Stomach (tissue), 9 donors: ENCODE results near the gene KISS1R. TPM values are rescaled to one million over a fixed set of nuclear protein-coding genes. Genes with fewer than 3 reads are reported as not detected.
A peak's percentile ranks its signal among the peaks of the same experiment; 100 is the strongest.

Experiments used
- DNase-seq, 2 donors: peaks; one replicate each; pipeline versions ENCODE4 v3.0.0 to v3.0.0-alpha.2; 2013 to 2019
- H3K27ac ChIP-seq, 5 donors: fragments of 200-600 bp in 4 of 5; sonication (generic) in 4 of 5; one replicate each; pipeline ENCODE4 v1.5.1; 2013 to 2019; ENCODE audit warnings: mild to moderate bottlenecking in 1 of 5, moderate library complexity in 1 of 5
- H3K27me3 ChIP-seq, 3 donors: fragments of 200-600 bp; sonication (generic); one replicate each; pipeline ENCODE4 v1.5.1; 2017 to 2019; ENCODE audit warnings: mixed run types in 1 of 3
- H3K36me3 ChIP-seq, 4 donors: fragments of 200-600 bp; sonication (generic); 1 replicate in 3 of 4; 2 replicates in 1 of 4; pipeline ENCODE4 v1.5.1; 2016 to 2019
- H3K4me1 ChIP-seq, 4 donors: fragments of 200-600 bp; sonication (generic); one replicate each; pipeline ENCODE4 v1.5.1; 2016 to 2019
- H3K4me3 ChIP-seq, 4 donors: fragments of 200-600 bp; sonication (generic) in 3 of 4; one replicate each; pipeline ENCODE4 v1.5.1; 2016 to 2019; ENCODE audit warnings: mild to moderate bottlenecking in 1 of 4
- H3K9me3 ChIP-seq, 4 donors: fragments of 200-600 bp; sonication (generic); one replicate each; pipeline ENCODE4 v1.5.1; 2016 to 2019
- EP300 ChIP-seq: sonication (generic); formaldehyde crosslinking; IDR thresholded peaks from one replicate; pipeline ENCODE4 v1.6.1; 2017; ENCODE audit warnings: antibody characterized with exemption
- POLR2A ChIP-seq, 4 donors: fragments of 450-650 bp; IDR thresholded peaks; one replicate each; pipeline ENCODE4 v1.6.1; 2016; ENCODE audit warnings: antibody characterized with exemption in 4 of 4, control low read depth in 2 of 4, mild to moderate bottlenecking in 1 of 4, moderate library complexity in 1 of 4
- POLR2AphosphoS5 ChIP-seq, 3 donors: sonication (generic); formaldehyde crosslinking; IDR thresholded peaks; one replicate each; pipeline ENCODE4 v1.6.1; 2016; ENCODE audit warnings: antibody characterized with exemption in 3 of 3
- WGBS, 5 donors: extraction: QIAGEN DNeasy Blood & Tissue Kit in 3 of 5; methylation state at CpG; one replicate each; pipeline versions ENCODE4 v1.1.5 to v1.1.7; 2013 to 2018; 5-methylcytosine and 5-hydroxymethylcytosine counted together
- intact Hi-C: fragments of 100-400 bp; cut with DNase I; formaldehyde crosslinking; loops from one replicate; pipeline ENCODE4 v1.15.1; 2023; ENCODE audit warnings: low total_unique reads
- polyA plus RNA-seq, 3 donors: library from polyadenylated mRNA; stranded (reverse); fragments of 200-250 nt; gene quantifications; one replicate each; pipeline ENCODE4 v1.2.3, GENCODE V29; 2013
- total RNA-seq, 5 donors: library from RNA; depleted of rRNA; stranded (reverse); fragments of >200 nt; gene quantifications; one replicate each; pipeline versions ENCODE4 v1.1.0 to v1.2.3, GENCODE V29; 2014 to 2016
- TF ChIP-seq, protein P1 (sequence below), 7 experiments: fragments of 450-650 bp in 4 of 7; fragments of 200-600 bp in 3 of 7; sonication (generic) in 3 of 7; IDR thresholded peaks; one replicate each; pipeline ENCODE4 v1.5.1; 2016 to 2019; ENCODE audit warnings: antibody characterized with exemption in 7 of 7, control low read depth in 2 of 7, mild to moderate bottlenecking in 1 of 7
- donor health status: healthy with polysubstance abuse.
- donor health status: Bipolar disorder and iron deficiency.
- donor health status: healthy.

Gene KISS1R
- total and polyA plus RNA-seq, 8 donors: not detected

DNA sequence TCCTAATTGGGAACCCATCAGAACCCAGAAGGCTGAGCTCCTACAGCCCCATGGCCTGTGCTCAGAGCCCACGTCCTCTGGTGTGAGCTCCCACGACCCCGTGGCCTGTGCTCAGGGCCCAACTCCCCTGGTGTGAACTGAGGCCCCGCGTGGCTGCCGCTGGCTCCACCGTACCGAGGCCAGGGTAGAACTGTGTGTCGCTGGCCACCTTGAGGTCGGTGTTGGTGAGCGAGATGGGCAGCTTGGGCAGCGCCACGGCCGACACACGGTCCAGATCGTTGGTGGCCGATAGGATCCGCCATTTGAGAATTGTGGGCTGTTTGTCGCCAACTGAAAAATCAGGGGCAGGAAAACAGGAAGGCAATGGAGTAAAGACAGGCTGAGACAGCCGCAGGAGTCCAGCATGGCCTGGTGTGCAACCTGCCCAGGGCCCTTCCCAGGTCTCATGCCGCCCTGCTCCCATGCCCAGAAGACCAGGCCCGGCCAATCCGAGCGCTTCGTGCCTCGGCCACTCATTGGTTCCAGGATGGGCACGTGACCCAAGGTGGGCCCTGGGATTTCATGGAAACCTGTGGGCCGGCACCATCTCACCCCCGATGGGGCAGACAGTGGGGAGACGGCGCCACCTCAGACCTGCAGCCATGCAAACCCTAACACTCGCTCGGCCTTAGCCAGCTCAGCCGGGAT, 35.6 kb upstream of the KISS1R start:
- TF ChIP-seq EP300 (no peak), POLR2AphosphoS5 (IDR thresholded peaks at IDR 0.05) (no peak), POLR2A (IDR thresholded peaks at IDR 0.05) (no peak)
- TF ChIP-seq, protein P1, sequence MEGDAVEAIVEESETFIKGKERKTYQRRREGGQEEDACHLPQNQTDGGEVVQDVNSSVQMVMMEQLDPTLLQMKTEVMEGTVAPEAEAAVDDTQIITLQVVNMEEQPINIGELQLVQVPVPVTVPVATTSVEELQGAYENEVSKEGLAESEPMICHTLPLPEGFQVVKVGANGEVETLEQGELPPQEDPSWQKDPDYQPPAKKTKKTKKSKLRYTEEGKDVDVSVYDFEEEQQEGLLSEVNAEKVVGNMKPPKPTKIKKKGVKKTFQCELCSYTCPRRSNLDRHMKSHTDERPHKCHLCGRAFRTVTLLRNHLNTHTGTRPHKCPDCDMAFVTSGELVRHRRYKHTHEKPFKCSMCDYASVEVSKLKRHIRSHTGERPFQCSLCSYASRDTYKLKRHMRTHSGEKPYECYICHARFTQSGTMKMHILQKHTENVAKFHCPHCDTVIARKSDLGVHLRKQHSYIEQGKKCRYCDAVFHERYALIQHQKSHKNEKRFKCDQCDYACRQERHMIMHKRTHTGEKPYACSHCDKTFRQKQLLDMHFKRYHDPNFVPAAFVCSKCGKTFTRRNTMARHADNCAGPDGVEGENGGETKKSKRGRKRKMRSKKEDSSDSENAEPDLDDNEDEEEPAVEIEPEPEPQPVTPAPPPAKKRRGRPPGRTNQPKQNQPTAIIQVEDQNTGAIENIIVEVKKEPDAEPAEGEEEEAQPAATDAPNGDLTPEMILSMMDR (IDR thresholded peaks at IDR 0.05): no peak
- Histone ChIP-seq H3K4me1 (peaks cover 0 to 4% (median 0%) of the 10 kb centered on the region in 4 donors), H3K27ac (no peak overlapping the region), H3K9me3 (no peaks in the 10 kb centered on the region), H3K36me3 (peaks cover 62 to 94% (median 88%) of the 10 kb centered on the region in 4 donors), H3K27me3 (no peaks in the 10 kb centered on the region), H3K4me3 (no peak overlapping the region)
- WGBS, 5 donors: 95 to 99% (median 98%) methylated on average over 27 to 34 of the region's 34 CpGs
- intact Hi-C loops: no loop called here
- DNase-seq: no peak

DNA sequence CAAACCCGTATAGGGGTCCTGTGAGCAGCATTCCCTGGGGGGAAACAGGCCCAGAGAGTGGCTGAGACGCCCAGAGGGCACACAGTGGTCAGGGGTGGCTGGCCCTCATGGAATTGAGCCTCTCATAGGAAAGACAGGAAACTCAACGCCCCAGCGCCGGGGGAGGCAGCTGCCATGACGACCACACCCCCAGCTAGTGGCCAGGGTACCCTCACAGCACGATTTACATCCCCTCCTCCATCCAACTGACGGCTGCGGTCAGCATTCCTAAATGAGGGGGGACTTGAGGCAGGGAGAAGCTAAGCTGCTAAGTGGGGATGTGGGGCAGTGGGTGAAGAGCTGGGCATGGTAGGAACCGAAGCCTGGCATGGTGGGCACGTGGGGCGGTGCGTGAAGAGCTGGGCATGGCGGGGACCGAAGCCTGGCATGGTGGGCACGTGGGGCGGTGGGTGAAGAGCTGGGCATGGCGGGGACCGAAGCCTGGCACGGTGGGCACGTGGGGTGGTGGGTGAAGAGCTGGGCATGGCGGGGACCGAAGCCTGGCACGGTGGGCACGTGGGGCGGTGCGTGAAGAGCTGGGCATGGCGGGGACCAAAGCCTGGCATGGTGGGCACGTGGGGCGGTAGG, 34.1 kb upstream of the KISS1R start:
- DNase-seq: no peak
- no peak for TF ChIP-seq POLR2A (IDR thresholded peaks at IDR 0.05)
- TF ChIP-seq, protein P1 (IDR thresholded peaks at IDR 0.05): no peak
- TF ChIP-seq POLR2AphosphoS5 (IDR thresholded peaks at IDR 0.05): no peak
- TF ChIP-seq EP300: no peak
- intact Hi-C loops: no loop called here
- Histone ChIP-seq H3K36me3 (peaks cover 56 to 96% (median 92%) of the 10 kb centered on the region in 4 donors), H3K4me1 (peaks cover 0 to 4% (median 0%) of the 10 kb centered on the region in 4 donors), H3K4me3 (no peak overlapping the region), H3K27me3 (no peaks in the 10 kb centered on the region), H3K9me3 (no peaks in the 10 kb centered on the region), H3K27ac (no peak overlapping the region)
- WGBS, 5 donors: 89 to 96% (median 94%) methylated on average over 13 to 30 of the region's 30 CpGs

DNA sequence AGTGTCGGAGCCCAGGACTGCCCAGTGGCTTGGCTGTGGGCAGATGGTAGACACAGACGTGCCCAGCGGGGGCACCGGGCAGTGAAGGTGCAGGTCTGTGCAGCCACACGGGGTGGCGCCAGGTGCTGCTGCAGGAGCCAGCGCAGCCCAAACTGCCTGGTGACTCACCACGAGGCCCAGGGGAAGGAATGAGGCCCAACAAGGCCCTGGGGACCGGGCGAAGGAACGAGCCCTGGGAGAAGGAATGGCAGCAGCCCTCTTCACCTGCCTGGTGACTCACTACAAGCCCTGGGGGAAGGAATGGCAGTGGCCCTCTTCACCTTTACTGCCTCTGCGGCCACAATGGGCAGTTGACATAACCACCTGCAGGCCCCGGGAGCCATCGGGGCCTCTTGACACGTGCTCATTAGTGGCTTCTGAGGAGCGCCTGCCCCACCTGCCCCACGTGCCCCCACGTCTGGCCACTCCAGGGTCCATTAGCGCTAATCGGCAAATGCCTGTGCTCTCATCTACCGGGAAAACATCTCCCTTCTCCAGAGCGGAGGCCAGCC, 33.4 kb upstream of the KISS1R start:
- DNase-seq: peak in 1 of 2 donors; percentile 54
- Histone ChIP-seq H3K9me3 (no peaks in the 10 kb centered on the region), H3K4me1 (peaks cover 0 to 4% (median 0%) of the 10 kb centered on the region in 4 donors), H3K4me3 (no peak overlapping the region), H3K36me3 (peaks cover 56 to 100% (median 99%) of the 10 kb centered on the region in 4 donors), H3K27ac (no peak overlapping the region), H3K27me3 (no peaks in the 10 kb centered on the region)
- intact Hi-C loops: no loop called here
- no peak for TF ChIP-seq POLR2AphosphoS5 (IDR thresholded peaks at IDR 0.05)
- TF ChIP-seq, protein P1 (IDR thresholded peaks at IDR 0.05): no peak
- no peak for TF ChIP-seq POLR2A (IDR thresholded peaks at IDR 0.05)
- no peak for TF ChIP-seq EP300
- 81 to 91% (median 89%) methylated on average over 18 to 22 of the region's 22 CpGs for WGBS, 5 donors

DNA sequence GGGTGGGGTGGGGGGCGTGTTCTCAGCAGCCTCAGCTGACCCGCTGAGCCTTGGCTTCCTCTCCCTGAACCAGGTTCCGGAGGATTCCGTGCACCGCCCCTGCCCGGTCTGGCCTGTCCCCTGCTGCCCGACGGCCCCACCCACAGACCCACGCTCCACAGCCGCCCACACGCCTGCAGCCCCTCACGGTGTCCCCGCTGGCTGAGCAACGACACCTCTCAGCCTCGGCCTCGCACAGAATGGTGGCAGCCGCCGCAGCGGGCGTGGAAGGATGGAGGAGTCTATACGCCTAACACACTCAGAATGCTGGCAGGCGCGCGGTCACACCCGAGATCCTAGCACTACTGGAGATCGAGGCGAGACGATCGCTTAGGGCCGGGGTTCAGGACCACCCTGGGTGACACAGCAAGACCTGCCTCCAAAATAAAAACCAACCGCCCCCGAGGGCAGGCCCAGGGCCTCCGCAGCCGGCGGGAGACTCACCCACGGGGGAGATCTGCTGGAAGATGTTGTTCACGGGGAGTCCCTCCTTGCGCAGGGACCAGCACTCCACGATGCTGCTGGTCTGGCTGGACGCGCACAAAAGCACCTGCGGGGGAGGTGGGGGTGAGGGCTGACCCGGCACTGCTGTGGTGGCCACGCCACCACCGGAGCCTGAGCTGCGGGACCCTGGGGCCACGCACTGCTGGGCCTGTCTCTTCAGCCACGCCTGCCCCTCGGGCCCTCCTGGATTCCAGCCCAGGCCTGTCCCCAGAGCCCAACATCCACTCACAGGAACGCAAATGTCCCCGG, 32.5 kb upstream of the KISS1R start:
- no peak for DNase-seq
- H3K27me3 ChIP-seq: no peaks in the 10 kb centered on the region
- no peak overlapping the region for H3K4me3 ChIP-seq
- intact Hi-C loops: no loop called here
- no peak for TF ChIP-seq POLR2A (IDR thresholded peaks at IDR 0.05)
- no peak for TF ChIP-seq EP300
- TF ChIP-seq POLR2AphosphoS5 (IDR thresholded peaks at IDR 0.05): no peak
- TF ChIP-seq, protein P1 (IDR thresholded peaks at IDR 0.05): no peak
- 92 to 95% (median 95%) methylated on average over 31 to 51 of the region's 51 CpGs for WGBS, 5 donors
- peaks cover 0 to 4% (median 0%) of the 10 kb centered on the region in 4 donors for H3K4me1 ChIP-seq
- peaks cover 62 to 100% (median 99%) of the 10 kb centered on the region in 4 donors for H3K36me3 ChIP-seq
- no peaks in the 10 kb centered on the region for H3K9me3 ChIP-seq
- H3K27ac ChIP-seq: no peak overlapping the region
